ENCODE data around the gene TRIML2.

DNA sequence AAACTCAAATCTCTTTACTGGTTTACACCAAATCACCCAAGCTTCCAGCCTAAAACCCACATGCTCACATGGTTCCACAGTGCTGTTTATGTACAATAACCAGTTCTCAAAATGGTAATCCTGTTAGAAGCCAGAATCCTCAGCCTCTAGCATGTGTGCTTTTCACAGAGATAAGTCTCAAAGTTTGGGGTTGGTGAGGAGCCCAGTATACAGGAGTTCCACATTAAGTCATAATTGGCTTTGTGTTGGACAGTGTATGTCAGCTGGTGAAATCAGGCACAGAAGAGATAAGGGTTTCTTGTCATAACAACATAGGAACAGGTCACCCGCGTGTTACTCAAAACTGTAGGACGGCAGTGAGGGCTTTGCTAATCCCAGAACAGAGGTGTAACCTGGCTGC lies 29.7 kb upstream of the TRIML2 start, which contains the start of gene TRIML1:
- TF ChIP-seq, protein P1, sequence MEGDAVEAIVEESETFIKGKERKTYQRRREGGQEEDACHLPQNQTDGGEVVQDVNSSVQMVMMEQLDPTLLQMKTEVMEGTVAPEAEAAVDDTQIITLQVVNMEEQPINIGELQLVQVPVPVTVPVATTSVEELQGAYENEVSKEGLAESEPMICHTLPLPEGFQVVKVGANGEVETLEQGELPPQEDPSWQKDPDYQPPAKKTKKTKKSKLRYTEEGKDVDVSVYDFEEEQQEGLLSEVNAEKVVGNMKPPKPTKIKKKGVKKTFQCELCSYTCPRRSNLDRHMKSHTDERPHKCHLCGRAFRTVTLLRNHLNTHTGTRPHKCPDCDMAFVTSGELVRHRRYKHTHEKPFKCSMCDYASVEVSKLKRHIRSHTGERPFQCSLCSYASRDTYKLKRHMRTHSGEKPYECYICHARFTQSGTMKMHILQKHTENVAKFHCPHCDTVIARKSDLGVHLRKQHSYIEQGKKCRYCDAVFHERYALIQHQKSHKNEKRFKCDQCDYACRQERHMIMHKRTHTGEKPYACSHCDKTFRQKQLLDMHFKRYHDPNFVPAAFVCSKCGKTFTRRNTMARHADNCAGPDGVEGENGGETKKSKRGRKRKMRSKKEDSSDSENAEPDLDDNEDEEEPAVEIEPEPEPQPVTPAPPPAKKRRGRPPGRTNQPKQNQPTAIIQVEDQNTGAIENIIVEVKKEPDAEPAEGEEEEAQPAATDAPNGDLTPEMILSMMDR (IDR thresholded peaks at IDR 0.05; ENCODE audit: poor library complexity, severe bottlenecking): no peak
- no peak for TF ChIP-seq TAF1 (IDR thresholded peaks at IDR 0.05; ENCODE audit: low read depth)
- no peak for TF ChIP-seq EZH2 (IDR thresholded peaks at IDR 0.05; ENCODE audit: borderline replicate concordance, insufficient read depth, low read length, poor library complexity, severe bottlenecking)
- TF ChIP-seq EP300 (conservative IDR thresholded peaks at IDR 0.05; ENCODE audit: poor library complexity, severe bottlenecking): no peak
- TF ChIP-seq POLR2AphosphoS5 (IDR thresholded peaks at IDR 0.05): no peak
- TF ChIP-seq MXI1 (conservative IDR thresholded peaks at IDR 0.05; ENCODE audit: poor library complexity, severe bottlenecking): no peak
- no peak for TF ChIP-seq RAD21 (conservative IDR thresholded peaks at IDR 0.05)

All from neural cell (in vitro differentiated cells).